ENCODE results near the gene IL6ST. TPM values are rescaled to one million over a fixed set of nuclear protein-coding genes. Genes with fewer than 3 reads are reported as not detected.
A peak's percentile ranks its signal among the peaks of the same experiment; 100 is the strongest.

Gene IL6ST
- total RNA-seq, 1 donor from 2014 or later = 137 TPM

- intact Hi-C loops (cut with DNase I) = no loop called here
- ATAC-seq (ENCODE audit: poor library complexity) (no peak), DNase-seq (no peak)
Measured at GRCh38 chr5:55927861-55928655, 66.7 kb downstream of the IL6ST start.

GRCh38 chr5:55926476-55926875 lies 68.3 kb downstream of the IL6ST start:
- no peak for ATAC-seq (ENCODE audit: poor library complexity)
- intact Hi-C loops (cut with DNase I) = no loop called here

GRCh38 chr5:55925712-55926111 lies 69.1 kb downstream of the IL6ST start:
- intact Hi-C loops (cut with DNase I) = no loop called here
- no peak for DNase-seq
- ATAC-seq (ENCODE audit: poor library complexity) = no peak

More at GRCh38 chr5:55926476-55926875, 68.3 kb downstream of the IL6ST start:
- DNase-seq = no peak

DNA sequence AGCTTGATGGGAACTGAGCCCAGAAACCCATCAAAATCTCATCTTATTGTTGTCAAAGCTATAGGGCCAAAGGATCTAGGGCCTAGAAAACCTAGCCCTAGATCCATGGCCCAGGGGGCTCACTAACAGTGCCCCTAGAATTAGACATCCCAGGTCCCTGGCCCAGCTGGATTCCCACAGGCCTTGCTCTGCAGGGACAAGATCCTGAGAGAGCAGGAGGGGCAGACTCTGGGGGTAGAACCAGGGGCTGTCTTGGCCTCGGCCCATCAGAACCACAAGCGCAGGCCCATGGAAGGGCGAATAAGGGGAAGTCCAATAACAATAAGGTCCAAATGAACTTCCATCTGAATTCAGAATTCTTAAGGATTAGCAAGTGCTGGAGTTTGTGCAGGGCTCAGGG lies 69.6 kb downstream of the IL6ST start:
- intact Hi-C loops (cut with DNase I) = no loop called here
- ATAC-seq (ENCODE audit: poor library complexity) = no peak
- no peak for DNase-seq

GRCh38 chr5:55924744-55925143 lies 70.0 kb downstream of the IL6ST start:
- DNase-seq (no peak), ATAC-seq (ENCODE audit: poor library complexity) (no peak)
- intact Hi-C loops (cut with DNase I) = no loop called here

GRCh38 chr5:55923865-55924500 lies 70.8 kb downstream of the IL6ST start:
- intact Hi-C loops (cut with DNase I) = no loop called here
- DNase-seq (no peak), ATAC-seq (ENCODE audit: poor library complexity) (no peak)

- intact Hi-C loops (cut with DNase I) = no loop called here
- ATAC-seq (ENCODE audit: poor library complexity) = peak; percentile 58
- DNase-seq = peak; percentile 53
Measured at GRCh38 chr5:55923177-55923771, 71.5 kb downstream of the IL6ST start.

- intact Hi-C loops (cut with DNase I) = no loop called here
- DNase-seq = no peak
- ATAC-seq (ENCODE audit: poor library complexity) = no peak
Measured at GRCh38 chr5:55921617-55922016, 73.1 kb downstream of the IL6ST start.

DNA sequence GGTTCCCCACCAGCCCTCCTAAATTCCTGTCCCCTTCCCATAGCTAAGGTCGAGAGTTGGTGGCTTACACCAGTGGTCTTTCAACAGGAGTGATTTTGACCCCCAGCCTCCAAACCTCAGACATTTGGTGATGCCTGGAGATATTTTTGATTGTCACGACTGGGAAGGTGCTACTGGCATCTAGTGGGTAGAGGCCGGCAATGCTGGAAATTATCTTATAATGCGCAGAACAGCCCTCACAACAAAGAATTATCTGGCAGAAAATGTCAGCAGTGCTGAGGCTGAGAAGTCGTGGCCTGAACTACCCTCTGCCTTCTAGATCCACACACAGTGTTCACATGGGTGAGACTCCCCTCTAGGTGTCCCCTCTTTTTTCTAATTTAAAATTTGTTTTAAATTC lies 74.0 kb downstream of the IL6ST start:
- no peak for DNase-seq
- intact Hi-C loops (cut with DNase I) = no loop called here

GRCh38 chr5:55919625-55920024 lies 75.1 kb downstream of the IL6ST start:
- ATAC-seq (ENCODE audit: poor library complexity) = no peak
- intact Hi-C loops (cut with DNase I) = no loop called here

More for the DNA sequence above, 74.0 kb downstream of the IL6ST start:
- ATAC-seq (ENCODE audit: poor library complexity) = no peak

DNA sequence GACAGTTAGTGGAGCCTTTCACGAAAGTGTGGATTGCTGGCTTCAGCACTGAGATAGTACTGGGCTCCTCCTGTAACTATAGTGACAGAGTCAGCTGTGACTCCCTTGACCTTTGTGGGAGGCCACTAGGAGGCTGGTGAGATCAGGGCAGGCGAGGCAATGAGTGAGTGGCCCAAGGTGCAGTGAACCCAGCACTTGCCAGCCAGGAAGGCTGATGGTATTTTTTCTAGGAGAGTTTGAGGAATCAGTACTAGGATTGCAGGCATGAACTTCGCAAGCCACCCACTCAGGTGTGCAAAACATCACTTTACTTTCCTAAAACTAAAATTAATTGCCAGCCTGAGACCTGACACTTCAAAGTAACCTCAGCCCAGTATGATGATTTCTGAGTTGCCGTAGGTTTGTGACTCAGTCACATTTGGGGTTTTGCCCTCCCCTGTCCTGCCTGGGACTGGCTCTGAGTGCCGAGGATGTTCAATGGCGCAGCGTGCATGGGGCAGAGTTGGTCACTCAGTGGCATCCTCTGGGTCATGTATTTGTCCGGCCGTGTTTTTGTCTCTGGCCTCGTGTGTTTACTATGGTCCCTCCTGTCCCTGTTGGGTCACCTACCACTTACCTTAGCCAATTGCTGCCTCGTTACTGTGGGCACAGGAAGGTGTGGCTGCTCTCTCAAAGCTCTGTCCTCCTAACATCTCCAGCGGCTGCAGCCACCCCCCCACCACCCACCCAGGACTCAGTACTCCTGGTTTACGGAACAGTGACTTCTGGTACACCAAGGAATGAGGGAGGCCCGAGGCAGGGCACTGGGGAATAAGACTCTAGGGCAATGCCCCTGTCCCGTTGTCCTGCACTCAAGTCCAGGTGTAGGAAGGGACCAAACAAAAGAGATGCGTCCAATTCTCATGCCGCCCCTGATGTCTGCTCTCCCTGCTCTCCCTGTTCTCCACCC lies 76.4 kb downstream of the IL6ST start:
- DNase-seq (no peak), ATAC-seq (ENCODE audit: poor library complexity) (peak; percentile 51)
- intact Hi-C loops (cut with DNase I) = no loop called here

More at GRCh38 chr5:55919625-55920024, 75.1 kb downstream of the IL6ST start:
- no peak for DNase-seq

GRCh38 chr5:55917402-55918086 lies 77.2 kb downstream of the IL6ST start:
- ATAC-seq (ENCODE audit: poor library complexity) (peak; percentile 25), DNase-seq (no peak)
- intact Hi-C loops (cut with DNase I) = no loop called here

- DNase-seq (no peak), ATAC-seq (ENCODE audit: poor library complexity) (no peak)
- intact Hi-C loops (cut with DNase I) = no loop called here
Measured at GRCh38 chr5:55916986-55917385, 77.8 kb downstream of the IL6ST start.

GRCh38 chr5:55915783-55916182 lies 79.0 kb downstream of the IL6ST start:
- ATAC-seq (ENCODE audit: poor library complexity) = no peak
- DNase-seq = no peak
- intact Hi-C loops (cut with DNase I) = no loop called here

- ATAC-seq (ENCODE audit: poor library complexity) = no peak
- intact Hi-C loops (cut with DNase I) = no loop called here
Measured at GRCh38 chr5:55914971-55915370, 79.8 kb downstream of the IL6ST start.

GRCh38 chr5:55913466-55914413 lies 81.0 kb downstream of the IL6ST start:
- ATAC-seq (ENCODE audit: poor library complexity) = no peak
- no peak for DNase-seq
- intact Hi-C loops (cut with DNase I) = no loop called here

More at GRCh38 chr5:55914971-55915370, 79.8 kb downstream of the IL6ST start:
- DNase-seq = no peak
